WI38 (cell line): Measurements from ENCODE around the gene ATP6V1A.

Experiments
- H3K4me3 ChIP-seq: 2 replicates; pipeline ENCODE4 v1.5.1; 2011; ENCODE audit warnings: low read depth, mild to moderate bottlenecking, control low read depth, low read length
- TF ChIP-seq, protein P1 (sequence below): IDR thresholded peaks from 2 replicates; pipeline ENCODE4 v1.5.1; 2012; ENCODE audit warnings: low read depth, mild to moderate bottlenecking, control low read depth, low read length

The ATP6V1A gene

DNA sequence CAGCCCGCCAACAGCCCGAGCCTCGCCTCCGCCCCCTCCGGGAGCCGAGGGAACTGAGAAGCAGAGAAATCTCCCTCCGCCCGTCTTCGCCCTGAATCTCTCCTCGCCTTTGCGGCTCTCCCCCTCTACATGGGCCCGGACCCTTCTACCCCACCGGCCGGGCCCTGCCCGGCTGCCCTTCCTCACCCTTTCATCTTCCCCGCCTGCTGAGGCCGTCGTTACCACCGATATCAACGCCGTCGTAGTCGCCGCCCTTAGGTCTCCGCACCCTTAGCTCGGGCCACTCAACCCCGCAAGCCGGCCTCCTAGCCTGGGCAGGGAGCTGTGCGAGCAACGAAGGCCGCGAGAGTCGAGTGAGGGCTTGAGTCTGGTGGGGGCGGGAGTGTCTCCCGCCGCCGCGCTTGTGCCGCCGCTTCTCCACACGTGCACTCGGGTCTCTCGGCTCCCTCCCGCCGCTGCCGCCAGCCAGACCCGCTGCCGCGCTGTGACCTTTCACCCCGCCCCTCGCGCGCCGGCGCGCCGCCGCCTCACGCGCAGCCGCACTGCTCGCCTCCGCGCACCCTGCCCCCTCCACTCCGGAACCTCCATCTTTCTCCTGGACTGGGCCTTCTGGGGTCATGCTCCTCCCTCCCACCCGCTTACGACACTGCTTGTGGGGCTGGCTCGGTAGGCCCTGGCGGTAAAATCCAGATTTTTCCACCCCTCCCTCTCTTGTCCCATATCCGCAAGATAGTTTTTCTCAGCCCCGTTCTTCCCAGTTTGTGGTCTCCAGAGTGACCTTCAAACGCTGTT is 883 bp upstream of the ATP6V1A start, which contains the start of gene NAA50:
NAA50 (minus strand) TSS at position 494 of the 792 bp plus-strand sequence; CDS start at position 194, 300 bp downstream.
- H3K4me3 ChIP-seq, result peak within 1 kb of the TSS; percentile 71
- TF ChIP-seq, protein P1, sequence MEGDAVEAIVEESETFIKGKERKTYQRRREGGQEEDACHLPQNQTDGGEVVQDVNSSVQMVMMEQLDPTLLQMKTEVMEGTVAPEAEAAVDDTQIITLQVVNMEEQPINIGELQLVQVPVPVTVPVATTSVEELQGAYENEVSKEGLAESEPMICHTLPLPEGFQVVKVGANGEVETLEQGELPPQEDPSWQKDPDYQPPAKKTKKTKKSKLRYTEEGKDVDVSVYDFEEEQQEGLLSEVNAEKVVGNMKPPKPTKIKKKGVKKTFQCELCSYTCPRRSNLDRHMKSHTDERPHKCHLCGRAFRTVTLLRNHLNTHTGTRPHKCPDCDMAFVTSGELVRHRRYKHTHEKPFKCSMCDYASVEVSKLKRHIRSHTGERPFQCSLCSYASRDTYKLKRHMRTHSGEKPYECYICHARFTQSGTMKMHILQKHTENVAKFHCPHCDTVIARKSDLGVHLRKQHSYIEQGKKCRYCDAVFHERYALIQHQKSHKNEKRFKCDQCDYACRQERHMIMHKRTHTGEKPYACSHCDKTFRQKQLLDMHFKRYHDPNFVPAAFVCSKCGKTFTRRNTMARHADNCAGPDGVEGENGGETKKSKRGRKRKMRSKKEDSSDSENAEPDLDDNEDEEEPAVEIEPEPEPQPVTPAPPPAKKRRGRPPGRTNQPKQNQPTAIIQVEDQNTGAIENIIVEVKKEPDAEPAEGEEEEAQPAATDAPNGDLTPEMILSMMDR, result peak; percentile 21; the same call in 1 of the 2 replicates

DNA sequence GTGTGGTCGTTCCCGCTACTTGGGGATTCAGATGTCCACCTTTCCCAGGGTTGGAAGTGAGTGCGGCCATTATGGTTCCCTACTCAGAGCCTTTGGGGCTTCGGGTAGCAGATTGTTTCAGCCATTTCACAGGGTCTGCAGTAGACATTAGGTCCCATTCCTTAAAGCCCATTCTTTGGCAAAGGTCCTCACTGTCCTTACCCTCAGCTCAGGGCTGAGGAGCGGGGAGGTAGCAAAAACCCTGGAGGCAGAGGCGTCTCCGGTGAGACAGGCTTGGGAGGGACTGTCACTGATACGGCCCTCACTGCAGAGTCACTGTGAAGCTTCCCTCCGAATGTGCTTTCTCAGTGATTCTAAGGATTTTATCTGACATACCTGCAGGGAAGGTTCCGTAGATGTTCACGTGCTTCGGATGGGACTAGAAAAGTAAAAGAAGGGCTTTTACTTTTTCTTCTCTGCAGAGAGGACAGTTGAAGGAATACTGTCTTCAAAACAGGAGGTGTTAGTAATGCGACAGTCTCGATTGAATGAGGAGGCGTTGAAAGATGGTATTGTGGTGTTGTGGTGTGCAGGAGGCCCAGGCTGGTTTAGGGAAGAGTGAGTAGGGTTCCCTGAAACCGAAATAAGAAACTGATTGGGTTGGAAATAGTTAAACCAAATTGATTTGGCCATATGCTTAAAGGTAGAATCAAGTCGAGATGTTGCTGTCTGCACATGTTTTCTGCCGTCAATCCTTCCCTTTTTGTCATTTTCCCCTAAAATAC is 630 bp downstream of the ATP6V1A start:
- TF ChIP-seq, protein P1, result no peak
- H3K4me3 ChIP-seq, result peak overlapping the region; percentile 71

DNA sequence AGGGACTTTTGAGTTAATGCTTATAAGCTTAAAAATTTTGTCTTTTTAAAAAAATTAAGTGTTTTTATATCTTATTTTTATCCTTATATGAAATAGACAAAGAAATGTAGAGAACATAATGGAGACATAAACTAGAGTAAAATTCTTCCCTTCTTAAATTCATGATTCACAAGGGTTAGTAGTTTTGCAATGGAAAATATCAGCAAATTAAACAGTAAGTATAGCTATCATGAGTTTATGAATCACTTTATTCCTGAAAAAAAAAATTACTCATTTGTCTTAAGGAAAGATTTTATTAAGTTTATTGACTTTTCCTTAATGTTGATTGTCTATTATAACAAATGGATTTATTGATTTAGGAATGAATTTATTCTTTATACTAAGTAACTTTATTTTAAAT is 4.3 kb downstream of the ATP6V1A start:
- H3K4me3 ChIP-seq, result no peak overlapping the region
- TF ChIP-seq, protein P1, result no peak

DNA sequence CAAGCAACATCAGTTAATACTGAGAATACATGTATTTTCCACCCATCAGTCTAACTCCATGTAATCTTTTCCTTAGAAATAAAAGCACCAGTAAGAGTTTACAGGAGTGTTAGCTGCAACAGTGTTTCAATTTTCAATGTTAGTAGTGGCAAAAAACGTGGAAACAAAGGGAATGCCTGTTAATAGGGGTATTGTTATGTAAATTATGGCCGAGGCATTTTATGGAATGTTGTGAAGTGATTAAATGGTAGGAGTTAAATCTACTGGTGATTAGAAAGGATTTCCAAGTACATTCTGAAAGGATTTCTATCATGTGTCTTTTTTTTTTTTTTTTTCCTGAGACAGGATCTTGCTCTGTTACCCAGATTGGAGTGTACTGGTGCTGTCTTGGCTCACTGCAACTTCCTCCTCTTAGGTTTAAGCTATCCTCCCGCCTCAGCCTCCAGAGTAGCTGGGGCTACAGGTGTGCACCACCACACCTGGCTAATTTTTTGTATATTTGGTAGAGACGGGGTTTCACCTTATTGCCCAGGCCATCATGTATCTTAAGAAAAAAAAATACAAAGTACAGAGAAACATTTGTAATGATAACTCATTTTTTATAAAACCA is 6.6 kb downstream of the ATP6V1A start:
- TF ChIP-seq, protein P1, result no peak
- no peak overlapping the region for H3K4me3 ChIP-seq

DNA sequence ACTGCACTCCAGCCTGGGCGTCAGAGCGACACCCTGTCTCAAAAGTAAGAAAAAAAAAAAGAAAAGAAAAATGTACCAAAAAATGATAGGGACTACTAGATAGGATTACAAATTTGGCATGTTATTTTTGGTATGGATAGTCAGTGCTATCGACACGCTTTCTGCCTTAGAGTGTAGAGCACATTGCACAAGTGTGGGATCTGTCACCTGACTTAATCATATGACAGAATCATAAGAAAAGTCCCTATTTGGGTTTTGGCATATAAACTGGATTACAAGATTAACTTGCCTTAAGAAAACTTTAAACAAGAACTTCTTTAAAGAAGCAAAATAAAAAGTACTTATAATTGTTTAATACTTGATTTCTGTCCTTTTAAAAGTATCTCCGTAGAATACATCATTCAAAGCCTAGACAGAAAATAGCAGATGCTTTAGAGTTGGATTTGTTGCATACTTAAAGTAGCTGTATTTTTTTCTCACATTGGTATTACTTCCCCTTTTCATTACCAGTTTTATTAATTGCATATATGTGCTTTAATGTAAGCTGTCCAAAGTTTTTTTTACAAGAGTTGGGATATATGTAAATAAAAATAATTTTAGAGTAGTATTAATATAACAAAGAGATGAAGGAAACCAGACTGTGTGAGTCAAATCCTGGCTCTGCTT is 7.8 kb downstream of the ATP6V1A start:
- TF ChIP-seq, protein P1, result no peak
- H3K4me3 ChIP-seq, result no peak overlapping the region

DNA sequence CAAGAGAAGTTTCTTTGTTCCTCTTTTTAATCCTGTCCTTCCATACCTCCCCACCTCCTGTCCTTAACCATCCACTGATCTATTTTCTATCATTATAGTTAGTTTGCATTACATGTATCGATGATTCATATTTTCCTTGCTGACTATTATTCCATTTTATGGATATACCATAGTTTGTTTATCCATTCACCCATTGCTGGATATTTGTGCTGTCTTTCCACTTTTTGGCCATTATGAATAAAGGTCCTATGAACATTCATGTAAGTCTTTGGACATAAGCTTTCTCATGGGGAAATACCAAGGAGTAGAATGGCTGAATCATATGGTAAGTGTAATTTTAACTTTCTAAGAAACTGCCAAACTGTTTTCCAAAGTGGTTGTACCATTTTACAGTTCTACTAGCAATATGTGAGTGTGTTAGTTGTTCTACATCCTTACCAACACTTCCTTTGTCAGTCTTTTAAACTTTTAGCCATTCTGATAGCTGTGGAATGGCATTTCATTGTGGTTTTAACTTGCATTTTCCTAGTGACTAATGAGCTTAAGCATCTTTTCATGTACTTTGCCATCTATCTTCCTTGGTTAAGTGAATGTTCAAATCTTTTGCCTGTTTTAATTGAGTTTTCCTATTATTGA is 11.7 kb downstream of the ATP6V1A start:
- TF ChIP-seq, protein P1, result no peak

More for the DNA sequence above, 11.7 kb downstream of the ATP6V1A start:
- H3K4me3 ChIP-seq, result no peak overlapping the region
